ENCODE measurements around the gene LPCAT1.

LPCAT1 gene

DNA sequence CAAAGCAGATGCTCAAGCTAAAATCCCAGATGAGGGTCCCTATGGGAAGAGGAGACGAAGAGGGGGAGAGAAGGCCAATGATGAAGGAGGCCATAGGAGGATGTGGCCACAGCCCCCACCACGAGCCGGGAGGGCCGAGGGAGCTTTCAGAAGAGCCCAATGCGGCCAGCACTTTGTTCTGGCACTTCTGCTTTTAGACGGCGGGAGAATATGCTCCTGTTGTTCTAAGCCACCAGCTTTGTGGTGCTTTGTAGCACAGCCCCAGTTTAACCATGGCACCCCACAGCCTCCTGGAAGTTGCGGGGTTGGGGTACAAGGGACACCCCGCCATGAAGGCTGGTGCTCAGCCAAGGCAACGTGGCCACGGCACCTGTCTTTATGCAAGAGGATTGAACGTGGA lies 33.4 kb downstream of the LPCAT1 start:
- intact Hi-C loops (cut with DNase I) = no loop called here
- no peak for DNase-seq

DNA sequence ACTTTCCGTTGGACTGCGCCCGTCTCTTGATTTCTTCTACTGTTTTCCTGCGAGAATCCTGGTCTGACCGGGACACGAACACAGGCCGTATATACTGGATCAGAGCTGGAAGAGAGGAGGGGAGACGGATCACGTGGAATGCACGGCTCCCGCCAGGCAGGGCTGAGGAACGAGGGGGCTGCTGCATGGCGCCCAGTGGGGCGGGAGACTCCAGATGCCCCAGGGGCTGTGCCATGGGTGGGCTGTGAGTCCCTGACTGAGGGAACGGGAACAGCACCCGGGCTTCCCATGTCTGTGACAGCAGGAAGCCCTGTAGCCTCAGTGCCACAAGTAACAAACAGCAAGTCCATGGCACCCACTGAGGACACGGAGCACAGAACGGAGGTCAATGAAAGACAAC lies 34.0 kb downstream of the LPCAT1 start:
- intact Hi-C loops (cut with DNase I) = no loop called here
- no peak for DNase-seq

DNA sequence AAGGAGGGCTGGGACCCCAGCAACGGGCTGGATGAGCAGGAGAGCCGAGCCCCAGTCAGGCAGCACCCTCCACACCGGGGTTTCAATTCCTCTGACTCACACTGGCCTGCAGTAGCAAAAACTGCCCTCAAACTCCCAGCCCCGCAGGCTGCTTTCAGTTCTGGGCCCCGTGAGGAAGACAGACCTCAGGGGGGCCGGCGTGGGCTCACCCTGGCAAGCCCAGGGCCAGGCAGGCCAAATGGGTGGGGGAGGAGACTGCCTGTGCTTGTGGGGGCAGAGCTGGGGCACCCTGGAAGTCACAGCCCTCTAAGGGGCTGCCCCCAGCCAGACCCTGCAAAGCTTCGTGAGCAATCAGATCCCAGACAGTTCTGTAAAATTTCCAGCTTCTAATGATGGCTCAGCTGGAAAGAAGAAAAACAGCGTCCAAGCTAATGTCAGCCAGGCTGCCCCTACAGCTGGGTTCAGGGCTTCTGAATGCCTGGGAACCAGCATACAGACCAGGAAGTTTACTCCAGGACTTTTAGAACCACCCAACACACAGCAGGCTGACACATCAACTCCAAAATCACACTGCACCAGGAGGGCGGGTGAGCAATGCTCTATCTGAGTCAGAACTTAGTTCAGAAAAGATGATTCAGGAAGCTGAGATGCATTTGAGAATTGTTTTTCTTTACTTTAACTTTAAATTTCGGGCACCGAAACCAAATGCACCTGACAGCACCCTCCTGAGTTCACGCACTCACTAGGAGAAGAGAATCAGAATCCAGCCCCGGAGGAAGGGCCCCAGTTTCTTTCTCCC lies 34.7 kb downstream of the LPCAT1 start:
- intact Hi-C loops (cut with DNase I) = no loop called here
- DNase-seq = no peak

DNA sequence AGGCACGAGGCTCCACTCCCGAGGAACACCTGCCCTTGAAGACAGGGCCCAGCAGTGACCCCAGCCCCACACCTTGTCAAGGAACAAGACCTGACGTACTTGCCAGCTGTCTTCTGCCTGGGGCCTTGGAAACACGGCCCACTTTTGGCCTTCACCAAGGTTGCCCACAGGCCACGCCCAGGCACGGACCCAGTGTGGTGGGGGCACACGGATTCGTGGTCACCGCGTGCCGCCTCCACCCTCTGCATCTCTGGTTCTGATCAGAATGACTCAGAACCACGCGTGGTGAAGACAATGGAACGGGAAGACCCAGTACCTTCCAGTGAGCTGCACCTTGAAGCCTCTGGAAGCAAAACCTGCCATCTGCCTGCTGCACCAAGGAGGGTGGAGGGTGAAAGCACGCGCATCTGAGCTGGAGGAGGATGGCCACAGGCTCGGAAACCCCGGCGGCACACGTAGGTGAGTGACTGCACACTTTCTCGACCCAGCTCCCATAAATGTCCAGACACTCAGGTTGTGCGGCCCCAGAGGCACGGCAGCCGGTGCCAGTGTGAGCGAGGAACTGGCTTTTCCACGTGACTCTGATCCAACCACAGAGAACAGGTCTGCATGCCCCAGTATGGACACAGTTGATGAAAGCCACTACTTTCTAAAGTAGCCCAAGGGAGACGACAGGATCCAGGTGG lies 36.5 kb downstream of the LPCAT1 start:
- intact Hi-C loops (cut with DNase I) = no loop called here
- no peak for DNase-seq

DNA sequence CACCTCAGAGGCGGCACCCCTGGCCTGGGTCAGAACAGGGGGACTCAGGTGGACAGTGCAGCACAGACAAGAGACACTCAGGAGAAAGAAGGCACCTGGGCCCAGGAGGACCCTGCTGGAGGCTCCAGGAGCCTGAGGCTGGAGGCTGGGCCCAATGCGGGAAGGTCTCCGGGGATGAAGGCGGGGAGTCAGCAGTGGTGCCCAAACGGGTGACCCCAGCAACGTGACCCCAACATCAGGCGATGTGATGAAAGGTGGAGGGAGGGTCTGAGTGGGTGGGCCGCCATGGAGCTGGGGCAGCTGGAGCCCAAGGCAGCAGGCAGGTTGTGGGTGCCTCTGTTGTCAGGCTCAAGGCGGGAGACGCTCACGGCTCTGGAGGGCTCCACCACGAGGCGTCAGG lies 37.5 kb downstream of the LPCAT1 start:
- no peak for DNase-seq
- intact Hi-C loops (cut with DNase I) = no loop called here

DNA sequence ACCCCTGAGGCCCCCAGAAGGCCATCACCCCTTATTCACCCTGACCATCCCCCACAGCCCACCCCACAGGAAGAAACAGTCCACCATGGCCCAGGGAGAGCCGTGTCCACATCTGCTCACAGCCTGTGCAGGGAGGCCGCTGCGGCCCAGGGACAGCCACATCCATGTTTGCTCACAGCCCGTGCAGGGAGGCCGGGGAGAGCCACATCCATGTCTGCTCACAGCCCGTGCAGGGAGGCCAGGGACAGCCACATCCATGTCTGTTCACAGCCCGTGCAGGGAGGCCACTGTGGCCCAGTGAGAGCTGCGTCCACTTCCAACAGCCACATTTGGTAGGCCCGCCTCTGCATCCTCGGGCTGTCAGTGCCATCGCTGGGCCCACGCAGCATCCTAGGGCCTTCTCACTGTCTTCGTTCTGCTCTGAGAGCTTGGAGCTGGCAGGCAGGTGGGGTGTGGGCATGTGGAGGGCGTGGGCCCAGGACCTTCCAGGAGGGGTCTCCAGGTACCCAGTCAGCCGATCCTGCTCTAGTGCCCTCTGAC lies 38.1 kb downstream of the LPCAT1 start:
- no peak for DNase-seq
- intact Hi-C loops (cut with DNase I) = no loop called here

DNA sequence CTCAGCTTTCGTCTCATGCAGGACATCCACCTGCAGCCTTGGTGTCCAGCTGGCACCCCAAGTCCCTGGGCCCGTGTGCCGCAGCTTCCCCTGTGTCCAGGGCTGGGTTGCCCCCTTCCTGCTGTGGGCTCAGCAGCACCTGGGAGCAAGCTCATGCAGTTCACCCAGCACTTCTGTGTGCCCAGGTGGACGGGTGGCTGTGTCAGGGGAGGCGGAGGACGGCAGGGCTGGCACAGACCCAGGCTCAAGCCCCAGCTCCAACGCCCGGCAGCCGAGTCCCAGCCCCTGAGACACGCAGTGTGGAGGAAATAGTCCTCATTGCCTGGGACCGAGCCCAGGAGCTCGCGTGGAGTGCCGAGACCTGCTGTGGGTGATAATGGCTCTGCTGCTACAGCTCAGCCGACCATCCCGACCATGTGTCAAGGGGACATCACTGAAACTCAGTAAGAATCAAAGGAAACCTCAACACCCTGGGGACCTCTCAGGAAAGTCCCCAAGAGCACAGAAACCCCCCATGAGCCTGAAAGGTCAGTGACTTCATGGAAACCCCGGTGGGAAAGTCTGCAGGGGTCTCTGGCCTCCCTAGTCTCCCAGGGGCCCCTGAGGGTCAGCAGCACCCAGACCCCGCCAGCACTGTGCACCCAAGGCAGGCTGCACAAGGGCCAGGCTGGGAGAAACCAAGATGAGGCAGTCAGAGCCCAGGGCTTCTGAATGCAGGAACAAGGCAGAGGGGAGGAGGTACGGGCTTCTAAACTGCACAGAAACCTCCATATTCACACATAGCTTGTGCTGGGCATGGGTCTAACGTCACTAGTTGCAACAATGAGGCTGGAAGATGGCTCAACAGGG lies 38.8 kb downstream of the LPCAT1 start:
- intact Hi-C loops (cut with DNase I) = no loop called here
- no peak for DNase-seq

DNA sequence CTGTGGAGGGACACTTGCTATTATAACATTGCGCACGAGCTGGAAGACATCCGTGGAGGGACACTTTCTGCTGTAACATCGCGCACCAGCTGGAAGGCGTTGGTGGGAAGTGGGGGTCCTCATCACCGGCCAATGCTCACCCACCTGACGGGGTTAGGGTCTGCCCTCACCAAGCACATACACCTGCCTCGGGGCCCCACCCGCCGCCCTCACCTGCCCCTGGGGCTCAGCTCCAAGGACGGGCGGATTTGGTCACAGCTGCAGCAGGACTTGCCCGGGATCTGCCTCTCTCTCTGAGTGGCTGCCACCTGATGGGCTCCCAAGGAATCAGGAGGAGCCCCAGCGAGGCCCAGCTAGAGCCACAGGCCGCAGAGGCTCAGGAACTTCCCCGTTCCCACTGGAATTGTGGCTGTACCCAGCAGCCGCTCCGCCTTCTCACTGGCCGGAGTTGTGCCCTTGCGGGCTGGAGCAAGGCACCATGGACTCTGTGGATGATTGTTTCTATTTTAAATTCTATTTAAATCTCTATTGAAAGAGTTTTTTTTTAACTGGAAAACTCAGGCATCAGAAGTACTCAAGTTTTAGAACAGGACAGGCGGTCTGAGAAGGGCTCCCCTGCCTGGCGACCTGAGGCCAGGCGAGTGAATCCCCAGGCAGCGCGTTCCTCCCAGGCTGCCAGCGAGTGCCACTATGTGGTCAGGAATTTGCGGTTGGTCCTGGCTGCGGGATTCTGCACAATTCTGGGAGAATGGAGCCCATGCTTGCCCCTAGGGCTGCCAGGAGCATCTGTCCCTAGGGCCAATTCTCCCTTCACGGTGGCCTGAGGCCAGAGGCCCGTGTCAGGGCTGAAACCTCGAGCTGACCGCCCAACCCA lies 39.7 kb downstream of the LPCAT1 start:
- intact Hi-C loops (cut with DNase I) = no loop called here
- no peak for DNase-seq

DNA sequence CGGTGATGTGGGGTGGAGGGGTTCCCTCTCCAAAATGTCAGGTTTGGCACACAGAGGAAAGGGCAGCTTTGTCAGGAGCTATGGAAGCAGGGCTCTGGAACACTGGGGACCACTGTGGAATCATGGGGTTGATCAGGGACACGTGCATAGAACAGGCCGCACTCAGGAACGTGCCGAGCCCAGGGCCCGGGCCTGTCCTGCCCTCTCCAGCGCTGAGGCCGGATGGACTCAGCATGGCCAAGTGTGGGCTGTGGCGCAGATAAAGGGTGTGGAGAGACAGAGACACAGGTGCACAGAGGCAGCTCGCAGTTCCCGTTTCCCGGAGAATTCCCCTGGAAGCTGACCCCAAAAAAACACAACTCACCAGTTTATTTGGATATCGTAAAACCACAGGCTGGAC lies 40.7 kb downstream of the LPCAT1 start:
- intact Hi-C loops (cut with DNase I) = no loop called here

DNA sequence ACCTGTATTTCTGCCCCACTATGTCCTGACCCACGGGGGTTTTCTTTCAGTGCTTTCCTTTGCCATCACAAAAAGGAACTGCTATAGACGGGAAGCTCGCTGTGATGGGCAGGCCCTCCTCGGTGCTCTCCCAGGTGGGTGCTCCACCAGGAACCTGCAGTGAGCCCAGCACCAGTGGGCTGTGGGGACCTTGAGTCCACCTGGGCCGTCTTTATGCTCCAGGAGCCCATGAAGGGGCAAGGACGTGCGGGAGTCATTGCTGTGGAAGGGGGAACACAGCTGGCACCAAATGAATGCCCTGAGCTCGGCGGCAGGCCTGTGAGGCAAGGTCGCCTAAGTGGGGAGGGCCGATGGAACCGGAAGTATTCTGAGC lies 41.8 kb downstream of the LPCAT1 start:
- no peak for DNase-seq

More for the DNA sequence above, 40.7 kb downstream of the LPCAT1 start:
- no peak for DNase-seq

DNA sequence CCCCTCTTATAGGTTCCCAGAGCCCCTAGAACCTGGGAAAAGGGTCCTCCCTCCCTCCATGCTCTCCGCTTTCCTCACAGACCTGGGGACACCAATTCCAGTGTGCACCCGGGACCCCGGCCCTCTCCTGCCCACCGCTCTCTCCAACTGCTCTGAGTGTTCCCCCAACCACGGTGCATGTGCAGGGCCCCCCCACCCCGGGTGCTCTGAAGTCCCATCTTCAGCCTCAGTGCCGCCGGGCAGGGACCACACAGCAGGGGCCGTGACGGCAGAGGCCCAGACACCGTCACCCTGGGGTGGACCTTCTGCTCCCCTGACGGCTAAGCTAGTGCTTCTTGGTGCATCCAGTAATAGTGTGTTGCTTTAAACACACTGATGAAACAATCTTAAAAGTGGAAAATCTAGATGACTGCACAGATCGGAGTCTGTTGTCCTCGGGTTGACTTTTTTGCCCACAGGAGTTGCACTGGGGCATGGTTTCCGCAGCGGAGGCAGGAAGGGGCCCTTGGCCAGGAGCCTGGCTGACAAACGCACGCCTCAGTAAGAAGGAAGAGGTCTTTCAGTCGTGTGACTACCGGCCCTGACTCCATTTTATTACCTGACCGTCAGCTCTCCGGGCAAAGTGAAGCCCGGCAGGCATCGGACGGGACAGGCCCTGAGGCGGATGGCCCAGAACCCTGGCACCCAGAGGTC lies 42.3 kb downstream of the LPCAT1 start:
- intact Hi-C loops (cut with DNase I) = no loop called here
- no peak for DNase-seq

More for the DNA sequence above, 41.8 kb downstream of the LPCAT1 start:
- intact Hi-C loops (cut with DNase I) = no loop called here

DNA sequence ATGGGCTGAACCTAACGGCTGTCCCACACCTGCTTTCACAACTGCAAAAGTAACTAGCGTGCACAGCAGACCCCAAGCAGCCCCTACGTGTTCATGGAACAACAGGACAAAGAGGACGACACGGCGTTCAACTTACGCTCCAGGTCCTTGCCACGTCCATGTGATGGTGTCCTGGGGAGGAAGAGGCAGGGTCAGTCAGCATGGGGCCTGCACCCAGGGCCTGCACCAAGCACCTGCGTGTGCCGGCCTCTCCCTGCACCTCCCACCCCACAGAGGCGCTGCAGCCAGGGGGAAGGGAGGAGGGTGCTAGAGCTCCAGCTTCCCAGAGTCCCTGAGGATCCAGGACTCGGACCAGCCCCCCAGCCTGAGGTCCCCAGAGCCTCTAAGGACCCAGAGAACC lies 43.0 kb downstream of the LPCAT1 start:
- intact Hi-C loops (cut with DNase I) = no loop called here
- no peak for DNase-seq

DNA sequence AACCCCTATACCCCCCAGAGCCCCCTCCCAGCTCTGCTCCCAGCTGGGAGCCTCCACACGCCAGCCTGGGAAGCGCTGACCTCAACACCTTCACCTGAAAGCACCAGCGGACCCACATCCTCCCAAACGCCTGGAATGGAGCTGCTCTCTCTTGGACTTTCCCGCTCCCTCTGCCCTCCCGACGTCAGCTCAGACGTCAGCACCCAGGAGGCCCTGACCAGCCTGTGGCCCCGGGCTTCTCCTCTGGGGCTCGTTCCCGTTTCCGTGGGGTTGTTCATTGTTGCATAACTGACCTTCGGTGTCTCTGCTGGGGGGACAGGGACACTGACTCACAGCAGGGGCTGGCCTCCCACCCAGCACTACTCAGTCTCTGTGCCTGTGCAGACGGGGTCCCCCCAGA lies 43.5 kb downstream of the LPCAT1 start:
- peak in 34 of 42 donors; percentile 15 to 71 (median 44) for DNase-seq

DNA sequence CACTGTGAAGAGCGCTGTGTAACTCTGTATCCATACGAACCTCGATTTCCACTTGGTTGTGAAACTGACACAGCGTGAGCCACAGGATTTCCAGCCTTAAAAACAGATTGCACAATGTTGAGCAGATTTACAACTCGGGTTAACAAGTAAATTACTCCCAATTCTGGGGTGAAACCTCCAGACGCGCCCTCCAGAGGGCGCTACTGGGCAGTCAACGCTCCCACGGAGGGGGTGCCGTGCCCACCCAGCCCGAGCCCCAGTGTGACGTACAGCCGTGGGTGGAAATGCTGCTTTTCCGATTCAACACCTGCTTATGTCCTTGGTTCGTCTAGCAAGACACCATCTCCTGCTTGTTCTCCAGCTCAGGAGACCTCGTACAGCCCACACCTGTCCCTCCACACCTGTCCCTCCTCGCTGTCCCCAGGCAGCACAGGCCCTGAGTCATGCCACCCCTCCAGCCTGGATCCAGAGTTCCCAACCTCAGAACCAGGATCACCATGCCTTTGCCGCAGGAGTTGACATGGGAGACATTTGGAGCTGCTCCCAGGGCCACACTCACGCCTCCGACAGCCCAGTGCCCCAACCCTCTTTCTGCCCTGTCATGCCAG lies 44.1 kb downstream of the LPCAT1 start:
- peak in 21 of 42 donors; percentile 24 to 61 (median 42) for DNase-seq
- intact Hi-C loops (cut with DNase I) = no loop called here

More for the DNA sequence above, 43.5 kb downstream of the LPCAT1 start:
- intact Hi-C loops (cut with DNase I) = no loop called here

DNA sequence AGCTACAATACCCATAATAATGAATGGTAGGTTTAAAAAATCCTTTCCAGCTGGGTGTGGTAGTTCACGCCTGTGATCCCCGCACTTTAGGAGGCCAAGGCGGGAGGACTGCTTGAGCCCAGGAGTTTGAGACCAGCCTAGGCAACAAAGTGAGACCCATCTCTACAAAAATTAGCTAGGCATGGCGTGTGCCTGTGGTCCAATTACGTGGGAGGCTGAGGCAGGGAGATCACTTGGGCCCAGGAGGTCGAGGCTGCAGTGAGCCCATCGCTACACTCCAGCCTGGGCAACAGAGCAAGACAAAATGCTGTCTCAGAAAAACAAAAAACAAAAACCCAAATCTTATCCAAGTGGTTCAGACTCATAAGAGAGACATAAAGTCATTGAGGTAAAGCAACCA lies 44.7 kb downstream of the LPCAT1 start:
- intact Hi-C loops (cut with DNase I) = no loop called here
- no peak for DNase-seq

DNA sequence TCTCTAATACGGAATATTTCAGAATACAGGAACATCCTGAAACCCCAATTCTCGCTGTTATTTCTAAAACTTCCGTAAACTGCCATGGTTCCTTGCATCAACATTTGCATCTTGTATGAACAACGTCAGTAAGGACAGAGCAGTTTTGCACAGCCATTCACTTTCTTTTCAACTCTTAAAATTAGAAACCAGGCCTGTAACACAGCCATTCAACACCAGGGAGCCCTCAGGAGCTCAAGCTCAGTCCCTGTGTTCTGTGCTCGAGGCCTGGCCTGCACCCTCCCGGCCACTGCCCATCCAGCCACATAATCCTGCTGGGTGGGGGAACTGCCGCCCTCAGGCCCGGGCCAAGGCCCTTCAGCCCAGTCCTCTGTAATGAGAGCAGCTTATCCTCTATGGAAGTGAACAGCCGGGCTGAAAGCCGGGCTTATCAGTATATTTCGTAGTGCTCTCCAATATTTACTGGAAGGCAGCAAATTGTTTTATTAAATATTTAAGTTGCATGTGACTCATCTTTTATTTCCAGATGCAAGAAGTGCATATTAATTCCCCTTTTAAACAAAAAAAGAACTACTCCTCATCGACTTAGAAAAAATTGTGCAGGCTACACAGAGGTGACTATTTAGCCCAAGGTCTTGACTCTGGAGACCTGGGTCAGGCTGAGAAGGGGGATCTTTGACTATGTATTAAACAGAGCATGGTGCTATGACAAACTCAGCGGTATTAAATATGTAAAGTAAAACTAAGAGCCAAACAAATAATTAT lies 45.3 kb downstream of the LPCAT1 start:
- DNase-seq = no peak
- intact Hi-C loops (cut with DNase I) = no loop called here

DNA sequence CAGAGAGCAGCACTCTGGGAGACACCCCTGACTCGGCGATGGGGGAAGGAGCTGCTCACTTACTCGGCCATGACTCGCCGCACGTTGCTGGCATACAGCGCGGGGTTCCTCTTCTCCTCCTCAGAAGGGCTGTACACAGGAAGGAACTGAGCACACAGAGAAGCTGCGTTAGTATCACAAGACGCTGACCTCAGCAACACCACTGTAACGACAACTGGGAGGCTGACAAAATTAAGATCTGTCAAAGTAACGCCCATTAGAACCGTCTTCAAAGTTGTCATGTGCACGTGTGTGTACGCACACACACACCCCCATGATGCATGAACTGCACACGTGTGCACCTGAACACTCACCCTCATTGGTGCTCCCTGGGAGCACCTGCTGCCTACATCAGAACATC lies 46.4 kb downstream of the LPCAT1 start:
- peak in 34 of 42 donors; percentile 20 to 78 (median 57) for DNase-seq
- intact Hi-C loops (cut with DNase I) = no loop called here

Data from head of caudate nucleus (tissue), 42 donors.